Measurements from ENCODE around the gene RCOR3.

GRCh38 chr1:211305044-211305443 lies 45.9 kb downstream of the RCOR3 start:
- TF ChIP-seq CTCF (IDR thresholded peaks at IDR 0.05; ENCODE audit: borderline replicate concordance, extremely low read depth, low read length, poor library complexity, severe bottlenecking) (no peak), EZH2 (IDR thresholded peaks at IDR 0.05; ENCODE audit: borderline replicate concordance, low read depth, low read length, severe bottlenecking) (no peak)

All from DND-41 (cell line).